ENCODE data around the gene DNAI2.

DNAI2 gene, protein sequence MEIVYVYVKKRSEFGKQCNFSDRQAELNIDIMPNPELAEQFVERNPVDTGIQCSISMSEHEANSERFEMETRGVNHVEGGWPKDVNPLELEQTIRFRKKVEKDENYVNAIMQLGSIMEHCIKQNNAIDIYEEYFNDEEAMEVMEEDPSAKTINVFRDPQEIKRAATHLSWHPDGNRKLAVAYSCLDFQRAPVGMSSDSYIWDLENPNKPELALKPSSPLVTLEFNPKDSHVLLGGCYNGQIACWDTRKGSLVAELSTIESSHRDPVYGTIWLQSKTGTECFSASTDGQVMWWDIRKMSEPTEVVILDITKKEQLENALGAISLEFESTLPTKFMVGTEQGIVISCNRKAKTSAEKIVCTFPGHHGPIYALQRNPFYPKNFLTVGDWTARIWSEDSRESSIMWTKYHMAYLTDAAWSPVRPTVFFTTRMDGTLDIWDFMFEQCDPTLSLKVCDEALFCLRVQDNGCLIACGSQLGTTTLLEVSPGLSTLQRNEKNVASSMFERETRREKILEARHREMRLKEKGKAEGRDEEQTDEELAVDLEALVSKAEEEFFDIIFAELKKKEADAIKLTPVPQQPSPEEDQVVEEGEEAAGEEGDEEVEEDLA

DNA sequence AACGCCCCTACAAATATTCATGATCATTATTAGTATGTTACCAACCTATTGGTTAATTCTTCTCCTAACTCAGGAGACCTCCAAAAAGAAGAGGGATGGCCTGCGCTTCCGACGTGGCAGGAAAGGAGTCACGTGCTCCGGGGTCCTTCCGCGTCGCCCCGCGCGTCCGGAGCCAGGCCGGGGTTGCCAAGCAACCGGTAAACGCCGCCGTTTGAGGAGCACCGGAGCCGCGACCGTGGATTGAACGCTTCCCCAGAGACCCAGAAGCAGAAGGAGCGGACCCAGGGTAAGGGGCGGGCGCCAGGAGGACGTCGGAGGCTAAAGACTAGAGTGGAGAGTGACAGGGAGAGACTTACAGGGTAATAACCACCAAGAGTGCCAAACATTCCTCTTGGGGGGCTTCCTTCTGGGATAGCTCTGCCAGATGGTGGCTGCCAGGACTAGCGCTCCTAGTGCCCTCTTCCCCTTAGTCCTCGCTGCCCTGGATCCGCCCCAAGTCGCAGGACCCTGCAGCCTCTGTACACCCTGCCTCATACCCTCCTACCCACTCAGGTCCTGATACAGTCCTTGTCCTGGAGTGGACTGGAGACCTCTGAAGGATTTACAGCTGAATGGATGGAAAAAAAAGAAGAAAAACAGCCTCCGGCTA is at the start of gene DNAI2:
Gene DNAI2, plus strand, starts transcription at position 175 of the 649 bp plus-strand sequence. CDS start 7,584 bp downstream, outside the sequence.
- peak in 4 of 56 donors; percentile 32 to 63 (median 40) for DNase-seq

DNA sequence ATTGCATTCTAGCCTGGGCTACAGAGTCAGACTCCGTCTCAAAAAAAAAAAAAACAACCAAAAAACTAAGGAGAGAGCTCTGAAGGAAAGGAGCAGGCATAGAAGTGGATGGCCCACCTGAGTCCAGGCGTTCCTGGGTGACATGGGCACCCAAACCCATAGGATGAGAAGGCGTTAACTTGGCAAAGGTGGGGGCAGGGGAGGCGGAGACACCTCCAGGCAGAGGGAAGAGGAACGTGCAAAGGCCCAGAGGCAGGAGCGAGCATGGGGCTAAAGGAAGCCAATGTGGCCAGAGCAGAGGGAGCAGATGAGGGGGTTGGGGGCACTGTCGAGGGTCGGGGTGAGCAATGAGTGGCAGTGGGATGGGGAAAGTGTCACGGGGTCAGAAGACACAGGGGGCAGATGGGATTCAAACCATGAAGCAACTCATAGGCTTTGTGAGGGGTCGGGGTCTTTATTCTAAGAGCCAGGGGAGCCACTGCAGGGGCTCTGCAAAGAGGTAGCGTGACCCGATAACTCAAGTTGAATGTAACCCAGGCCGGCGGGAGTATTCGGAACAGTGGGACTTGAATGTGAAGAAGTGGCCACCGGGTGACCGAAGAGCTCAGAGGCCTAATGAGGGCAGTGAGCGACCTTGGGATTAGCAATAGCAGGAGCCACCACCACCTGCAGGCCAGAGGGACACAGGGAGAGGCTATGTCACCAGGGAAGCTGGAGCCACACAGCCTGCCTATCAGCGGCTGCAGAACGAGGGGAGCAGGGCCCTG is 48.9 kb upstream of the DNAI2 start:
- no peak for DNase-seq

DNA sequence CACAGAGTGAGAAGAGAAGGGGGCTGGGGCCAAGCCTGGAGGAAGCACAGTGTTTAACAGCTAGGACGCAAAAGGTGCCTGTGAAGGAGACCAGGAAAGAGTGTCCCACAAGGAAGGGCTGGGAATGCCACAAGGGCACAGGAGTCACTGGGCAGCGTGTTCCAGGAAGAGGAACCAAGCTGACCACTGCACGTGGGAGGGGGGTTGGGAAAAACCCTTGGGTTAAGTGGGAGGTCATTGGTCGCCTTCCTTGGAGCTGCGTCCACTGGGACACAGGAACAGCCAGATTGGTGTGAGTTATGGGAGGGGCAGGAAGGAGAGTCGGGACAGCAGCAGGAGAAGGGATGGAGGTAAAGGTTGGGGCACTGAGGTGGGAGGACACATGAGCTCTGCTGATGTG is 47.8 kb upstream of the DNAI2 start:
- no peak for DNase-seq

DNA sequence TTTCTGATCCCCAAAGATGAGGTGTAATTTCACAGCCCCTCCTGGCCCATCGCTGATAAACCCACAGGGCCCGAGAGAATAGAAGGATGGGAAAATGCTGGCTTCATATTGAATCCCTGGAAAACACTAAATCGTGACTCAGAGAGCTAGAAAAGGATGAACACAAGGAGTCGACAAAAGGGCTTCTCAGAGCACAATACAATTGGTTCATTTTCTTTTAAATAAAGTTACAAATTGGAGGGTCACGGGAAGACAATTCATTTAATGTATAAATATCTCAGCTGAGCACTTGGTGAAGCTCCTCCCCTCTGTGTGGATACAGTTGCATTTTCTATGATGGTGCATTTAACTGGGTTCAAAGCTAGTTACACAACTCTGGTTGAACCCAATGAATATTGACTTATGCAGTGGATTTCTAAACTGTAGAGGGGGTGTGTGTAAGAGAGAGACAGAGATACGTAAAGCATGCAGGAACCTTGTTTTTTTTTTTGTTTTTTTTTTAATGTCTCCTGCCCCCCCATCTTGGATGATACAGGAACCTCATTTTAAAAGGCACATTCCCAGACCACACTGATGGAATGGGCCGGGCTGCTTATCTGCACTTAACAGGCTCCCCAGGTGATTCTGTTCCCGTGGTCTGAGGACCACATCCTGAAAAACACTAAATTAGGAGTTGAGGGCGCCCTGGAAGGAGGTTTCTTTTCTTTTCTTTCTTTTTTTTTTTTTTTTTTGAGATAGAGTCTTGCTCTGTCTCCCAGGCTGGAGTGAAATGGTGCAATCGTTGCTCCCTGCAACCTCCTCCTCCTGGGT is 46.6 kb upstream of the DNAI2 start:
- no peak for DNase-seq

DNA sequence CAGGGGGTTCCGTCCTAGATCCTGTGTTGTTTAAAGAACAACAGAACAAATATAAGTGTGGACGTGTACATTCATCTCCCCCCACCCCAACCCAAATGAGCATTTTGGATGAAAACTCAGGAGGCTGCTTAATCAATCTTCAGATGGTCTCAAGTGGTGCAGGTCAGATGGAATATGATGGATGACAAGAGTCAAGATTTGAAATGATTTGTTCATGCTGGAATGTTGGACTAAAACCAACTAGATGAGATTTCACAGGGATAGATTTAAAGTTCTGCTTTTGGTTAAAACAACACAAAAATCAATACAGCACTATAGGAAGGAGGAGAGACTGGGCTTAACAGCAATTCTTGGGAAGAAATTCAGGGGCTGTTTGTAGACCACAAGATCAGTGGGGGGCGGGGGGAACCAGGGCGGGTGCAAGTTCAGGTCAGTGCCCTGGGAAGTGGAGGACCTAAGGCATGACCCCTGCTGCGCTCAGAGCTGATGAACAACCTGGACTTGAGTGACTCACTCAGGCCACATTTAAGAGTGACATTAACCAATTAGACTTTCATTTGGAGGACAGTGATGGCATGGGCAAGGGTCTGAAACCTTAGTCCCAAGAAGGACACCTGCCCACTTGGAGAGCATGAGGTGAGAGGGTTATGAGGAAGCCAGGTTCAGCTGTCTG is 45.6 kb upstream of the DNAI2 start:
- no peak for DNase-seq

DNA sequence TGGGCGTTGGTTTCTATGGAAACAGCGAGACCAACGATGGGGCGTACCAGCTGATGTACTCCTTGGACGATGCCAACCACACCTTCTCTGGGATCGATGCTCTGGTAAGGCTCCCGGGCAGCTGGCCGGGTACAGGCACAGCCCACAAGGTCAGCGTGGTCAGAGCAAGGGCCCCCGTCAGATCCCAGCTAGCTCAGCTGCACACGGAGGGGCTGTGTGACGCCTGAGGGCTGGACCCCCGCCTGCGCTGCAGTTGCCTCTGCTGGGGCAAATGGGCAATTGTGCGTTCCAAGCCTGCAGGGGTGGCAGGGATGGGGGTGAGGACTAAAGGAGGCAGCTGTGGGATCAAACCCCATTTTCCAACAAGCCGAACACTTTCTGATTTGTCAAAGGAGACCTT is 43.1 kb upstream of the DNAI2 start:
- DNase-seq = no peak

DNA sequence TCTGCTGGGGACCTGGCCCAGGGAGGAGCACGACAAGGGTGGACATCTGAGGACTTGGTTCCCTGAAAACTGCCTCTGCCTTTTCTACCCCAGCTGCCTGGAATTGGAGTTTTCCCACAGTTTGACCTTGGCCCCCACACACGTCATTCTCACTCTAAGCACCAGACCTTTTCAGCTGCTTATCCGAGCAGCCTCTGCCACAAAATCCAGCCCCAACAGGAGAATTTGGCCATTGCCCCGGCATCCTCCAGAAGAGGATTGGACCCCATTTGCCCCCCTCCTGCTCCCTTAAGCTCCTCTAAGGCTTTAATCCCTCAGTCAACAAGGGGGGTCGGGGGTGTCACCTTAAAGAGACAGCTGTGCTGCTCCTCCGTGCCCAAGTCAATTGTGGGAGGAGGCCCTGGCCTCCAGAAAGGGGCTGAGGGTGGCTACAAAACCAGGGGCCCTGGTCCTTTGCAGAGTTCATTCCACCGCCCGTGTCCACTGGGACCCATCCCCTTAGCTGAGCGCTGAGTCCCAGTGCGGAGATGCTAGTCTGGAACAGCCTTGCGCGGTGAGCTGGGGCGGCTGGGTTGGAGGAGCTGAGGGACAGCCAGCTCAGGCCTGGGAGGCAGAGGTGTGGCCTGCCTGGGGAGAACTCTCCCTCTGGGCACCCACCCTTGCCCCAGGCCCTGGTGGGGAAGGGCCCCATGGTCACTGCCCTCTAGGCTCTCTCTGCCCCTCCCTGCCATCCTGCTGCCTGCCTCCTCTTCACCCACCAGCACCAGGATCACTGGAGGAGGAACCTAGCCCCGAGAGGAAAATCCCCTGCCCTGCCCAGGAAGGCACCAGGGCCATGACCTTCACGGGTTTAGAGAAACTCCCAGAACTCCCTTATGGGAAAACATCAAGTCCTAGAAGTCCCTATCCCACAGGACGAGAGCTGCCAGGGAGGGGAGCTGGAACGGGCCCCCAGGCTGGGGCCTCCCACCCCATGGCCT is 41.8 kb upstream of the DNAI2 start:
- no peak for DNase-seq

DNA sequence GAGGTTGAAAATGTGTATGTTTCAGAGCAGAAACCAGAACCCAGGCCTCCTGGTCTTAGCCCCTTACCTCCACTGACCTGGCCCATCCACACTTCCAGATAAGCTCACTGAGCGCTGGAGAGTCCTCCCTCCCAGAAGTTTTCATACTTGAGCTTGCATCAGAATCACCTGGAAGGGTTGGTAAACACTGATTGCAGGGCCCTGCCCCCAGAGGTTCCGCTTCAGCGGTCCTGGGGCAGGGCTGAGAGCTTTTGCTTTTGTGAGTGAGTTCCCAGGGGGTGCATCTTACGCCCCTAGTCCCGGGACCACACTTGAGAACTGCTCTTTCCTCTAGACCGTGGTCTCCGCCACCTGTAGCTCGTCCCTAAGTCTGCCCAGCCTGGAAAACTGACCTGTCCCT is 40.1 kb upstream of the DNAI2 start:
- DNase-seq = no peak

DNA sequence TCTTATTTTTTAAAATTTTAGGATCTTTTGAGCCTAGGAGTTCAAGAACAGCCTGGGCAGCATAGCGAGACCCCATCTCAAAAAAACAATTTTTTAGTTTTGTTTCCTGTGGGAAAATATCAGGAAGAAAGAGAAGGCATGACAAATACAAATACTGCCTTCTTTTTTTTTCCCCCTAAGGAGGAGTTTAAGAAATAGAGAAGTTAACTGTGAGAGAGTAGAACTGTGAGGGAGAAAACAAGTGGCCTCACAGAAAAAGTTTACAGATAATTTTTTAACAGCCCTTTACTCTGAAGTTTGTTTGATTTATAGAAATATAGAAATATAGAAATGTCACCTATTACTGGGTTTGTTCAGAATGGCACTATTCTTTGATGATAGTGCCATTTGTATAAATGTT is 39.5 kb upstream of the DNAI2 start:
- DNase-seq = no peak

DNA sequence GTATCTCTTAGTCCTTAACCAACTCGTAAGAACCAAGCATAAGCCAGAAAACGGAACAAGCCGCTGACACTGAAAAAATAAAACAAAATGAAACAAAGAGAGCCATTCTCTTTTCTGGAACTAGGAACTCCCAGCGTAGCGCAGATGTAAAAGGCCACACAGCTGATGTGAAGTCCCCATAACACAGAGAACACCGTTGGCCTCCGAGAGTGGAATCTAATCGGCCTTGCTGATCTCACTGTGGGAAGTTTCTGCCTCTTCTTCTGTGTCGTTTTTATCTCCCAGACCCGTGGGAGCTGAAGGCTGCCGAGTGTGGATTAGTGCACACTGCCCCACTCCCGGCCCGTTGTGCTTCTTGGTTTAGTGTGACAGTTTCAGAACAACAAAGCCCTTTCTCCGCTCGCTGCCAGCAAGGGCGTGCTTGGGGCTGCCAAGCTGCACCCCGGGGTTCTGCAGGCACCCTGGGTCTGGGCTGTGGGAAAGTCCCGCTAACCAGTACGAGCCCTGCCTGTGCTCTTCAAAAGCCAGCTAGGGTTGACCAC is 38.9 kb upstream of the DNAI2 start:
- peak in 47 of 56 donors; percentile 8 to 88 (median 60) for DNase-seq

DNA sequence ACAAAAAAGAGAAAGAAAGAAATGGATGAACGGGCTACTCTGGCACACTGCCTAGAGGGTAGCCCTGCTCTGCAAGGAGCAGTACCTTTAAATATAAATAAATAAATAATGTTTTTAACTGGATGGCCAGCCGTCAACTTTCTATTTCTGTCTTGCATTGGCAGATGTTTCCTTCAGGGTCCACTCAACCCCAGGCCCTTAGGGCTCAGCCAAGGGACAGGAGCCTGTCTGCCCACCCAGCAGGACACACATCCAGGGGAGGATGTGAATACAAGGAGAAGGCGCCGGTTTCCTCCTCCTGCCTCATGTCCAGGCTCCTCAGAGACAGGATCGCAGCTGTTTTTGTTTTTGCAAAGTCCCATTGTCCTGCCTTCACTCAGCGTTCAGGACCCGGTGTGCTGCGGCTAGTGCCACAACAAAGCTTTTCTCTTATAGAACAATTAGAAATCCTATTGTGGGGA is 38.1 kb upstream of the DNAI2 start:
- peak in 10 of 56 donors; percentile 9 to 45 (median 24) for DNase-seq

DNA sequence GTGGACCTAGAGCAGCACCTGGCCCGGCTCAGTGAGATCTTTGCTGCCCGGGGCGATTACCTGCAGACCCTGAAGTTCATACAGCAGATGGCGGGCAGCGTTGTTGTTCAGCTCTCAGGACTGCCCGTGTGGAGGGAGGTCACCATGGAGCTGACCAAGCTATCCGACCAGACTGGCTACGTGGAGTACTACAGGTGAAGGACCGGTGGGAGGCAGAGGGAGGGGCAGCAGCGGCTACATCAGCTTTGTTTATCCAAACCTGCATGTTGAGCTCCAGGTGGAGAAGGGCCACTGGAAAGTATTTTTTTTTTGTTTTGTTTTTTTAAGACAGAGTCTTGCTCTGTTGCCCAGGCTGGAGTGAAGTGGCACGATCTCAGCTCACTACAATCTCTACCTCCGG is 36.7 kb upstream of the DNAI2 start:
- DNase-seq = no peak

DNA sequence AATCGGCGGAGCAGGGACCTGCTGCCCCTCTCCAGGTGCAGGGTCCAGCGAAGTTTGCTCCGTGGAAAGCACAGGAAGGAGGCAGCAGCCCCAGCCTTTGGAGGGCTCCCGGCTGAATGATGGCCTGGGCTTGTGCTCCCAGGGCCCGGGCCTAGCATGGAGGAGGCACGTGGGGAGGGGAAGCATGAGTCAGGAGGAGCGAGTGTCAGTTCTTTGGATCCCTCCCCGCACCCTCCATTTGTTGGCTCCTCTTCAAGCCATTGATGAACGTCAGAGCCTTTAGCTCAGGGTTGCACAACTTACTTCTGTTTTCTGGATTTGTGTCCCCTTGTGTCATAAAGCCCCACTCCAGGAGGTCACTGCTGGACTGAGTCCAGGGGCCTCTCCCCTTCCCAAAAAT is 34.9 kb upstream of the DNAI2 start:
- peak in 1 of 56 donors; percentile 34 for DNase-seq

DNA sequence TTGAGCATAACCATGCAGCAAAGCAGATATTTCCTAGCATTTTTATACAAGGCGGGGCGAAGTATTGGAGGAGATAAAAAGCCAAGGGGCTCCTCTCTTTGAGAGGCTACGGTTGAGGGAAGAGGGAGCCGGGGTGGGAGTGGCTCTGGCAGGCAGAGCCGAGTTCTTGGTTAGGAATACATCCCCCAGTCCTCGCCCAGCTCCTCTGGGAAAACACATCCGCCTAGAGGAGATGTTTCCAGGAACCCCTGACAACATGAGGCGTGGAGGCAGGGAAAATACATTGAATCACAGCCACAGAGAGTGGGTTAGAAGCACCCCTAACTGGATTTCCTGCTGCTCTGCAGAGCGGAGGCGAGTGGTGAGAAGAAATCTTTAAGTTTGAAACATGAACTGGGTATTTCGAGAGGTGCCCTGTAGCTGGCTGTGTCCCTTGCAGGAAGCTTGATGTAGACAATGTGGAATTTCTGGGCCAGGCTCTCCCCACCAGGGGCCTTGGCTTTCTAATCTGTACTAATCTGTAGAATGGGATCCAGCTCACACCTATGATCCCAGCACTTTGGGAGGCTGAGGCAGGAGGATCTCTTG is 33.3 kb upstream of the DNAI2 start:
- DNase-seq = peak in 15 of 56 donors; percentile 11 to 47 (median 29)

DNA sequence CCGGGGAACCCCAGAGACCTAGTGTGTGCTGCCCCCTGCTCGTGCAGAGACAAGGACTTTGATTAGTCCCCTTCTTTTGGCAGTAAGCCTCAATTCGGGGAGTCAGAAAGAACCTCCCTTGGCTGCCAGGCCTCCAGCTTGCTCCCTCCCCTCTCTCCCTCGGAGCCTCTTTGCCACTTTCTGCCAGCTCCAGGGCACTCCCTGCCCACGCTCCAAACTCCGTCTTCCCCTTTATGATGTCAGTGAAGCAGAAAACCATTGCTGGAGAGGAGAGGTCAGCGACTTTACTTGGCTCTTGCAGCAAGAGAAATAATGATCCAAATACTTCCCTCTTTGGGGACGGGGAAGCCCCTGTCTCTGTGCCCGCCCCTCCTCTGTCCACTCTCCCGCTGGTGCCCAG is 32.6 kb upstream of the DNAI2 start:
- DNase-seq = peak in 32 of 56 donors; percentile 16 to 69 (median 35)

DNA sequence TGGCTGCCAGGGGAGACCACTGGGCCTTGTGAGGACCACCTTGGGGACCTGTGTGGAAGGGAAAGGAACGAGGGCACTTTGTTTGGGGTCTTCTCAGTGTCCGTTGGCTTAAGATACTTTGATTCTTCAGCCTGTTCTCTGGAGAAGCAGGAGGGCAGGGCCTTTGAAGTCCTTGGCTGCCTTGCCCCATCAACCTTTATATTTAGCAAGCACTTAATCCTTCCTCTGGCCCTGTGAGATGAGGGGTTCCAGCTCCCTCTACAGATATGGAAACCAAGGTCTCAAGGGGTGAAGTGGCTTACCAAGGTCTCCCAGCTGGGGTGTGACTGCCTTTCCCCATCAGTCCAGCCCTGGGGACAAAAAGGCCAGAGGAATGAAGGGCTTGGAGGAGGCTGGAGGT is 32.2 kb upstream of the DNAI2 start:
- DNase-seq = no peak

DNA sequence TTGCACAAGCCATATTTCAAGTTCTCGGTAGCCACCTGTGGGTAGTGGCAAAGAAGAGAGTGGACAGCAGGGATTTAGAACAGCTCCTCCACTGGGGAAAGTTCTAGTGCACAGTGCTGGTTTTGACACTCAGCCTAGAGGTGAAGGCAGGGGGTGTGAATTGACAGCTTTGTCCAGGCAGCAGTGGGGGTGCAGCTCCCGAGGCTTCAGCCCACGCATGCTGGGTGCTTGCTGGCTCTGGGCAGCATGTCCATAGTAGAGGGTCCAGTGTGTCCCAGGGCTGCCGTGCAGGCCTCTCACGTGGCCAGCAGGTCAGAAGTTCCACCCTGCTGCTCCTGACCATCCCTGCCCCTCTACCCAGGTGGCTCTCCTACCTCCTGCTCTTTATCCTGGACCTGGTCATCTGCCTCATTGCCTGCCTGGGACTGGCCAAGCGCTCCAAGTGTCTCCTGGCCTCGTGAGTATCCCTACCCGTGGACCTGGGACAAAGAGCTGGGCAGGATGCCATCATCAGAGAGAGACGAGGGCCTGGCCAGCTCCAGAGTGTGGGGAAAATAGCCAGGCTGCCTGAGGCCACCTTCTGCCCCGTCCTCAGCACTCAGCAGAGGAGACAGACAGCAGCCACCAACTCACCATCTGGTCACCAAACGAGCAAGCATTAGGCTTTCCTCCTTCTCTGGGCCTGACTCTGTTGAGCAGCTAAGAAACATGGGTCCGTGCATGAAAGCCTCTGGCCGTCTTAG is 30.9 kb upstream of the DNAI2 start:
- DNase-seq = peak in 40 of 56 donors; percentile 17 to 75 (median 40)
